ENCODE results near the gene ASGR1.

ASGR1 gene

GRCh38 chr17:7179317-7180254 lies at the start of gene ASGR1:
Gene ASGR1 (minus strand): TSS chr17:7179370. CDS start chr17:7178563, 807 bp downstream.
- no peak for DNase-seq (ENCODE audit: low read depth)

GRCh38 chr17:7228920-7229319 lies 49.8 kb upstream of the ASGR1 start:
- DNase-seq (ENCODE audit: low read depth), result no peak

GRCh38 chr17:7226721-7227710 lies 47.8 kb upstream of the ASGR1 start:
- no peak for DNase-seq (ENCODE audit: low read depth)

- no peak for DNase-seq (ENCODE audit: low read depth)
Measured at GRCh38 chr17:7225711-7226331, 46.7 kb upstream of the ASGR1 start.

- DNase-seq (ENCODE audit: low read depth), result no peak
Measured at GRCh38 chr17:7224661-7225111, 45.5 kb upstream of the ASGR1 start.

GRCh38 chr17:7224110-7224509 lies 44.9 kb upstream of the ASGR1 start:
- peak; percentile 37 for DNase-seq (ENCODE audit: low read depth)

- DNase-seq (ENCODE audit: low read depth), result no peak
Measured at GRCh38 chr17:7223375-7223774, 44.2 kb upstream of the ASGR1 start.

- DNase-seq (ENCODE audit: low read depth), result no peak
Measured at GRCh38 chr17:7222972-7223292, 43.8 kb upstream of the ASGR1 start.

GRCh38 chr17:7222093-7222971 lies 43.2 kb upstream of the ASGR1 start:
- DNase-seq (ENCODE audit: low read depth), result no peak

- DNase-seq (ENCODE audit: low read depth), result no peak
Measured at GRCh38 chr17:7221278-7222092, 42.3 kb upstream of the ASGR1 start.

- DNase-seq (ENCODE audit: low read depth), result peak; percentile 61
Measured at GRCh38 chr17:7220593-7221277, 41.6 kb upstream of the ASGR1 start.

- DNase-seq (ENCODE audit: low read depth), result peak; percentile 86
Measured at GRCh38 chr17:7219812-7220592, 40.8 kb upstream of the ASGR1 start, which contains the start of the genes ACADVL and DLG4. Gene ACADVL (plus strand): TSS chr17:7219938. CDS start chr17:7219985, 47 bp downstream. Gene DLG4 (minus strand): TSS chr17:7219836.

- DNase-seq (ENCODE audit: low read depth), result no peak
Measured at GRCh38 chr17:7219229-7219811, 40.1 kb upstream of the ASGR1 start.

GRCh38 chr17:7218758-7219157 lies 39.6 kb upstream of the ASGR1 start:
- DNase-seq (ENCODE audit: low read depth), result no peak

GRCh38 chr17:7218166-7218565 lies 39.0 kb upstream of the ASGR1 start:
- DNase-seq (ENCODE audit: low read depth), result no peak

GRCh38 chr17:7217113-7217987 lies 38.2 kb upstream of the ASGR1 start:
- DNase-seq (ENCODE audit: low read depth), result peak; percentile 76

Measured in fibroblast of gingiva (primary cell).